ENCODE measurements around the gene NPW.

DNA sequence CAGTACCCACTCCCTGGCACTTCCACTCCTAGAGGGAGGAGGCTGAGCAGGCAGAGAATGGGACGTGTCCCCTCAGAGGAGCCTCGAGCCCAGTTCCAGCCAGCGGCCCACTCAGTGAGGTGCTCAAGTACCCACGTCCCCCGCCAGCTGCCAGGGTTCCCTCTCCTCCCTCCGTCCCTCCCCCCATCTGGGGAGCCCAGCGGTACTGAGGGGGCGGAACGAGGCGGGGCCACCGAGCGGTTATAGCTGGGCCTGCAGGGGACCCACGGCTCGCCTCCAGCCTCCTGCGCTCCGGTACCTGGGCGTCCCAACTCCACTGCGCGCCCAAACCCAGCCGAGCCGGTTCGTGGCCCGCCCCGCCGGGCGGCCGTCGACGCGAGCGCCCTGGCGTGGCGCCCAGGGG is at the start of gene NPW:
- TF ChIP-seq EZH2 (IDR thresholded peaks at IDR 0.05) (no peak), POLR2AphosphoS5 (IDR thresholded peaks at IDR 0.05; ENCODE audit: borderline replicate concordance, low read depth, low read length) (peak; percentile 83), FOXP2 (optimal IDR thresholded peaks at IDR 0.05; ENCODE audit: control extremely low read depth, extremely low read length, insufficient read depth) (no peak)
